IPS DF 4.7 (cell line): ENCODE results near the gene PPM1L.
"Not testable (repeated sequence)": the region's sequence is repeated elsewhere in the genome, so short reads cannot be mapped to it uniquely, and the experiment has no call there.

Experiments used
- DNase-seq: peaks from one replicate; pipeline ENCODE4 v3.0.0-alpha.2; 2013; ENCODE audit warnings: low spot score; ENCODE audit errors: extremely low read depth

Gene PPM1L

DNA sequence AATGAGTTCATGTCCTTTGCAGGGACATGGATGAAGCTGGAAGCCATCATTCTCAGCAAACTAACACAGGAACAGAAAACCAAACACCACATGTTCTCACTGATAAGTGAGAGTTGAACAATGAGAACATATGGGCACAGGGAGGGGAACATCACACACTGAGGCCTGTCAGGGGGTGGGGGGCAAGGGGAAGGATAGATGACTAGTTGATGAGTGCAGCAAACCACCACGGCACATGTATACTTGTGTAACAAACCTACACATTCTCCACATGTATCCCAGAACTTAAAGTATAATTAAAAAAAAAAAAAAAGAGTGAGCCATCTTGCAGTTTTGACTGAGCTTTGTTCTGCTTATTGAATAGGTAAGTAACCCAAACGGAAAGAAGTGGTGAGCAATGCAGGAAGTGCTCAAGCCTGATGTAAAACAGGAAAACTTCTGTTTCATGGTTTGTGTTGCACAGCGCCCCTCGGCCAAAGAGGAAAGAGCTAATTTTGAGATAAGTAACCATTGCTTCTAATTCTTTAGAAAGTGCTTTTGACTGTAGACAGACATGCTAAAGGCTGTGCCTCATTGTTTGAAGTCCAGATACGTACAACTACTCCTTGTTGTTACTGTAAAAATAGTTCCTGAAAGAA, 279.0 kb downstream of the PPM1L start:
- DNase-seq = not testable (repeated sequence)

DNA sequence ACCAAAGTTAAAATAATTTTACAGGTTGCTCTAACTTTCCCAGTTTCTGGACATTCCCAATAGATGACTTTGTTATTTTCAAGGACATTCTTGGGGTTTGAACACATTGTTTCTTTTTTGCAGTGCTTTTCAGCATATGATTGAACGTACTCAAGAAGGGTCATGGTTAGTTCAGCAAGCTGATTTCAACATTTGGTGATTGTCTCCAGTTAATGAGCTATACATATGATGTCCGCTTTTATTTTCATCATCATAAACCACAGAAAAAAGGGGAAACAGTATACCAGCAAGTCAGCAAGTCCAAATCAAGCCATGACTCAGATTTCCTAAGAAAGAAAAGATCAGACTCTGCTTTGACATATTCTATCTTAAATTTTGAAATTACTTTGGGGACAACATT, 279.7 kb downstream of the PPM1L start:
- no peak for DNase-seq

DNA sequence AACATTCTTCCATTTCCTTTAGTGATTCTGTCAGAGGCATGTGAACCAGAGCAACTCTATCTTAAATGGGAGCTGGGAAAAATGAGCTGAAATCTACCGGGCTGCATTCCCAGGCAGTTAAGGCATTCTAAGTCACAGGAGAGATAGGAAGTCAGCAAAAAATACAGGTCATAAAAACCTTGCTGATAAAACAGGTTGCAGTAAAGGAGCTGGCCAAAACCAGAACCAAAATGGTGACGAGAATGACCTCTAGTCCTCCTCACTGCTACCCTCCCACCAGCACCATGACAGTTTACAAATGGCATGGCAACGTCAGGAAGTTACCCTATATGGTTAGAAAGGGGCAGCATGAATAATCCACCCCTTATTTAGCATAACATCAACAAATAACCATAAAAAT, 282.7 kb downstream of the PPM1L start:
- no peak for DNase-seq

DNA sequence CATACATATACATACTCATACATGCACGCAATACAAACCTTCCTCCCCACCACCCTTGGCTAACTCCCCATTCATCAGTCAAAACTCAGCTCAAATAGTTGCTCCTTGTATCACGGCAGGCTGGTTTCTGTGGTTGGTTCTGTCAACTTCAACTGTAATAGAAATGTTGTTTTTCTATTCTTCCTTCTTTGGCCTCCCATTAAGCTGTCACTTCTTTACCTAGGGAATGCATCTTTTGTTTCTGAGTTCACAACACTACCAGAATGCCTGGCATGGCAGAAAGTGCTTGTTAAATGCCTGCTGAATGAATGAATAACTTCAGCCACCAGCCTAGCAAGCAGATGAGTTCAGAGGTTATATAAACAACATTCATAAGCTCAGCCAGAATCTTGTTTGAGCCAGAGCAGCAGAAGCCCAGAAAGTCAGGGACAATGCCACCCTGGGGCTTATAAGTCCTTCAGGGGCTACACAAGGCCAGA, 286.0 kb downstream of the PPM1L start:
- no peak for DNase-seq

DNA sequence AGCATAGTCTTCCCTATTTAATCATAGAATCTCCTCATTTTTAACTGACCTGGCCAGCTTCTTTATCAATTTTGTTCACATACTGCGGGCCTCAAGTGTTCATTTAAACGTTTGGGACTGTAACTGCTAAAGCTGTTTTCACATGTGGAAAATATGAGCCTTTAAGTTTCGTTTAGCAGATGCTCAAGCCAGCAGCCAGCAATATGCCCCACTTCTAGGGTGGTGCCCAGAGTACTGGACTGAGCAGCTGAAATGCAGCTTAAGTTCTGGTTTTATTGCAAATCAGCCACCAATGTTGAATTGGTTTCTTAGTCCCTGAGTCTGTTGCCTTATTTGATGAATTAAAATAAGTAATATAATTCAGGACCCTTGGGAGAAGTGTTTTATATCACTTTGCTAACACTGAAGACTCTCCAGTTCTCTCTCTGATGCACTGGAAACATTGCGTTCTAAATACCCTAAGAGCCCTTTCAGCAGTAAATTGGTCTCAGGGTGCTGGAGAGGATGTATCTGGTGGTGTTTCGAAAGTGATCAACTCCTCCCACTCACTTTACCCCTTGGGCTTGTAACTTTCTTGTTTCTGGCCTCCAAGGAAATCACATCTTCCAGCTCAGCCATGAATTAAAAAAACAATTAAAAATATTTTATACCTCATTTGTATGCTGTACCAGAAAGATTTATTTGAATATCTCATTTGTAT, 287.5 kb downstream of the PPM1L start:
- DNase-seq = no peak

DNA sequence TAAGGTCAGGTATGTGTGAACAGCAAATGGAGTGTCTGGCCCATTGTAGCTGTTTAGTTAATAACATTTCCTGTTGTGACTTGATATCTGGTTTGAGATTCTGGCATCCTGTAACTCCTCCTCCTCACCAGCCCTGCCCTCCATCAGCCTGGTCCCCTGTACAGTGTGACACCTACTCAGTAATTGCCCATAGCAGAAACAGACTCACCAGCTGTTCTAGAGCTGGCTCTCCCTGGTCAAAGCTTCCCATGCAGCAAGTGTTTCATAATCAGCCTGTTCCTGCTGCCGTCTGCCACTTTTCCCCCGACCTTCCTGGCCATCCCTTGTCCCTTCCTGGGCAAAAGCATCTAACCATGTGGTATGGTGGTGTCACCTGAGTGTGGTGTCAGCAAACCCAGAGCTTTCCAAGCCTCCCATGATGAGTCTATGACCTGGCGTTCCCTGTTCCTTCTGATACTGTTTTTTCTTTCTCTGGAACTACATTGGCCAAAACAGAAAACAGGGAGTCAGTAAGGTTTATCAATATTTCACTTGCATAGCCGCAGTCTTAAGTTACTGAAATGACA, 293.7 kb downstream of the PPM1L start:
- no peak for DNase-seq

DNA sequence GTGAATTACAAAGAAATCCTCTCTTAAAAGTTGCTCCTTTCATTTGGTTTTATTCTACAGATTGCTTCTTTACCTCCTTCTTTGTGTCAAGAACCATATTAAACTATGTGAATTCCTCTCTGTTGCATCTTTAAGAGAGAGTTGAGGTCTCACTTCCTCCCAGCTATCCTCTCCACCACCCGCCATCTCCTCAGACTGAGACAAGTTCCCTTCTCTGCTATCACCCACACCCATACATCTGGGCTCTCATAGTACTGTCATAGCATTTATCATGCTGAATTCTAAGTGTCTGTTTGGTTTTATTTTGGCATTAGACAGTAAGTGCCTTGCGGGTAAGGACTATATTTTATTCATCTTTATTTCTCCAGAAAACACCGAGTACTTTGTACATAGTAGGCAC, 294.9 kb downstream of the PPM1L start:
- no peak for DNase-seq

DNA sequence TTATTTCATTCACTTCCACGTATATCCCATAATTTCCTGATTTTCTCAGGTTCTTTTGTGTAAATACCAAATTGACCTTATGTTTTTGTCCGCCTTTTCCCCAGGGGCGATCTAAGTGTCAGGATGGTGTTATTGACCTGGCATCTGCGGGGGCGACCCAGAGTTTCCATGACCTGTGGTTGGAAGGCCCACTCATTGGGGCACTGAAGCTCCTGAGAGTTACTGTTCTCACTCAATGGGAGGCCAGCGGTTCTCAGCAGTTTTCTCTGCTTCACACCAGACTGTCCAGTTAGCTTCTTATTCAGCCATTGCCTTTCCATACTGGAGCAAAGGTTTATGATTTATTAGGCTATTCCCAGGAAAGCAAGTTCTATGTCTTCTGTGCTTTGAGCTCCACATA, 295.8 kb downstream of the PPM1L start:
- DNase-seq = no peak

- DNase-seq = no peak
Observed at GRCh38 chr3:161054860-161055604, 299.0 kb downstream of the PPM1L start.

- DNase-seq = no peak
Observed at GRCh38 chr3:161064413-161064812, 308.4 kb downstream of the PPM1L start.

DNA sequence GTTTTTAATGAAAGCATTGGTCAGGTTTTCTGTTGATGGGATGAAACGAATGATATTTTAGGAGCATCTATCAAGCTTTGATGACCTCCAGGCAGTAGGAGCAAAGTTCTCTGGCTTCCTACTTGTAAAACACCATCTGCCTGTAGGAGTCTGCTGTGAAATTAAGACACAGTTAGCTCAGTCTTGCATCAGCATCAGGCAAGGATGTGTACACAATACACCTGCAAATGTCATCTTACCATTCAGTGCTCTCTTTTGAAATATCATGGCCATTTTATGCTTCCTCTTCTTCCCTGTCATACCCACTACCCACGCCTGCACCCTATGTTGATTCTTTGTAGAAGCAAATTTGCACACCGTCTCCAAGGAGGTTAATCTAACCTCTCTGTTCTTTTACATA, 310.9 kb downstream of the PPM1L start:
- DNase-seq = no peak

DNA sequence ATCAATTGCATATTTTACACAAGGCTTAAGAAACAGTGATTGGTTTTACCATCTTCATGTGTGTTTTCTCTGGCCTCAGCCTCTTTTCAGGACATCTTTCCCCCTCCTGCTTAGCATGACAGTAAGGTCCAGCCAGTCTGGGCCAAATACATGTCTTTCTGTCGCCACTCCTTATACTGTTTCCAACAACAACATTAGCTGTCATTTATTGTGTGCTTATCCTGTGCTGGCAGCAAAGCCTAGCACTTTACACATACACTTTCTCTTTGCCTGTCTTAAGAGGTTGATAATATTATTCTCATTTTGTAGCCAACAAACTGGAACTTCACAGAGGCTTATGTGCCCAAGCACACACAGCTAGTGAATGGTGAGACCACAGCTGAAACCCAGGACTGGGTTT, 311.3 kb downstream of the PPM1L start:
- DNase-seq = no peak

DNA sequence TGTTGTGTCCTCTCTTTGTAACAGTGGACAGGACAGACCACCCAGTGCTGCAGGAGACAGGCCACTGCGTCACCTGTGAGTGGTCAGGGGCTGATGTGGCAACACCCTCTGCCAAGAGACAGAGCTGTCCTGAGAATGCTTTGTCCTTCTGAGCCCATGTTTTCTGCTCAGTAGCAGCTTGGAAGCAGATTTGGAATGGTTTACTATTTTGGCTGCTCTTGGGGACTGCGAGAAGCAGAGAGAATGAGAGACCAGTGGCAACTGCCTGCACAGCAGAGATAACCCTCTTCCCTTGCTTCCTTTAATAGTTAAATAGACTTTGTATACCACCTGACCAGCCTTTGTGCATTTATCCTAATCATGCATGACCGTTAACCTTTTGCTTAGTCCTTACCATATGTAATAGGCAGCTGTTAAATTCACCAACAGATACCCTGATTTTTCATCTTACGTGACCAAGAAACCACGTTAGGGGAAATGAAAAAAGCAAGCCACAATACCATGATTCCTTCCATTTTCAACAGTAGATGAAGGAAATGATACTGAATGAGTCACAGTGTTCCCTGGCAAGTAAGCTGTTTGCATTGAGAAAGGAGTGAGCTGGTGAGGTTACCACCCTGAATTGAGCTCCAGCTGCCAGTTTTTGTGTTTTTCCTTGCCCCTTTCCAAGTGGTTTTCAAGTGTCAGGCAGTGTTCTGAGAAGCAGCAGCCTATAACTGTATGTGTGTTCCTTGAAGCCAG, 313.6 kb downstream of the PPM1L start:
- DNase-seq = no peak

DNA sequence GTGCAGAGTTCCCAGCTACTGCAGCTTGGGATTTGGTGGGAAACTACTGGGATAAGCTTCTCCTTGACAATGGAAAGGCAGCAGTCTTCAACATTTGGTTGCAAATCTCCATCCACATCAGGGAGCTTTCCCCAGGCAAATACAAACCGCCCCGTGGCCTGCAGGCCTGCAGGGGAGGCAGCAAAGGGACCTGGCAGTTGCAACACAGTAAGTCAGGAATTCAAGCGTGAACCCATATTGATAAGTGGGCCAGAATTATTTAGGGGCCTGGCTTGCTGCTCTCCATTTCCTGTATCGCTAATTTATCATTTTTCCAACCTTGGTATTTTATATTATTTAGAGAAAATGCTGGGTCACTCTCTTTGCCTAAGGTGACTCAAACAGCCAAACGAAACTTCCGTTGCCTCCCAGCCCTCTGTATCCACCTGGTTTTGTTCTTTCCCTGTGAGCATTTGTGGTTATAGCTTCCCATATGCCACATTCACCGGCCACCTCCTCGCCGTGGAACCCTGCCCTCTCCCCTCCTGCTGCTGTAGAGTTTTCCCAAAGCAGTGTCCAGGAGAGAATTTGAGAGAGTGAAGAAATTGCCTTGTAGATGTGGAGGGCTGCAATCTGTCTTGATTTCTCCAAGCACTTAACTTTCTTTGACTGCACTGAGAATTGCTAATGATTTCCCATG, 314.4 kb downstream of the PPM1L start:
- no peak for DNase-seq

DNA sequence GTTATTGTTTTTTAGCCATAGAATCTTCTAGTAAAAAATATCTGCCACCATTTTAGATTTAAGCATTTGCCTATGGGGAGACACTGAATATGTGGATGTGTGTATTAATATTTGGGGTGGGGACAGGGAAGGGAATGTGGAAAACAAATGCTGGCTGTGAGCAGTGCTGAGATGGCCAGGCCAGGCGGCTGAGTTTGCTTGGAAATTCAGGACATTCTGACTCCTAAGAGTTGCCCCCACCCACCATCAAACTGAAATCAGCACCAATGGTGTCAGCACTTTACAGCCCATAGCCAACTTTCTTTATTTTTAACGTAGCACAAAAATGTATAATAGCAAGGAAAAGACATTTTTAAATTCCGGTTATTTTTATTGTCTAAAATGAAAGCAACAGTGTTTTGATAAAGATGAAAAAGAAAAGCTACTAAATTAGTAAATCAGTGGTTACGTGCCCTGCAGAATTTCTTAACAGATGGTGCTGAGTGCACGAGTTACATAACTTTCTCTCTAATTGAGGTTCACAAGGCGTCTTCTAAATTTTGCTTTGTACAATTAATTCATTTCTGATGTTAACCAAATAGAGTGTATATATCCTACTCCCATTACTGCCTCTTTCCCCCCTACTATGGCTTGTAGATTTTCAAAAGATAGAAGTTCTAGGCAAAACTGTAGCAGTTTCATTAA, 315.1 kb downstream of the PPM1L start:
- no peak for DNase-seq

GRCh38 chr3:161072211-161072621, 316.2 kb downstream of the PPM1L start:
- no peak for DNase-seq

- DNase-seq = no peak
Observed at GRCh38 chr3:161072751-161073150, 316.7 kb downstream of the PPM1L start.

DNA sequence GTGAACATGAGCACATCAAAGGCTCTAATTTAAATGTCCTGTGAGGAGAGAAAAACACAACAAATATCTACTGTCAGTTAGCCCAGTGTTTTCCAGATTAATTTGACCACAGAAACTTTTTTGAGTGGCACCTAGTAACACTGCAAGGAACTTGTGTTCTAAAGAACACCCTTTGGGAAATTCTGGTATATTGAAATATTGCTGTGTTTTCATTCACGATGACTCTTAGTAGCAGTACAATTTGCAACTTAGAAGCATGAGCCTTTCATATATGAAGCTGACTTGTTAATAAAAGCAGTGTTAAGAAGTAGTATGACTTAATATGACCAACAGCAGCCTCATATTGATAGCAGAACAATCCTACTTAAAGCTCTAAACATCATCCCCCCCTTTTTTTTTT, 317.1 kb downstream of the PPM1L start:
- DNase-seq = no peak

DNA sequence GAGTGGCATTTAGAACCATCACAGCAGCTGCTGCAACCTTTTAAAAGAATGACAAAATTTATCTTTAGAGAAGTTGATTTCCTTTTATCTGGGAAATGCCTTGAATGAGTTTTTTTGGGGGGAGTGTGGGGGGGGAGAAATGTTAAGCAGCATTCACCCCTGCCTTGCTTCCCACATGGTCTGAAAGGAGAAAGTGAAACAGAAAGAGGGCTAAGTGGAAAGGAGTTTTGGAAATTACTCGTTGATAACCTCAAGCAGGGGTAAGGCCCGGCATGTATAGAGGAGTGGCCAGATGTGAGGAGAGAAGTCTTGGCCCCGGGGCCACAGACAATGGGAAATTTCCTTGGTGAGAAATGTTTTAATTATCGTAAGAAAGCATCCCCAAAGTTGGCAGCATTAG, 325.6 kb downstream of the PPM1L start:
- no peak for DNase-seq

GRCh38 chr3:161082063-161082462, 326.0 kb downstream of the PPM1L start:
- no peak for DNase-seq
